Loucy (cell line): ENCODE data around the gene CD79A.

Source experiments
- CTCF ChIP-seq: fragments of 200-600 bp; sonication (generic); conservative IDR thresholded peaks from 2 replicates; pipeline ENCODE4 v1.5.1; 2014; ENCODE audit warnings: mild to moderate bottlenecking, antibody characterized with exemption, low read length
- EZH2phosphoT487 ChIP-seq: fragments of 200-600 bp; IDR thresholded peaks from 2 replicates; pipeline ENCODE4 v1.6.1; 2018; ENCODE audit warnings: antibody characterized with exemption, mild to moderate bottlenecking, moderate library complexity, borderline replicate concordance

- no peak for TF ChIP-seq CTCF
- no peak for TF ChIP-seq EZH2phosphoT487
Observed at GRCh38 chr19:41921577-41922576, 44.8 kb downstream of the CD79A start.
